NCI-H2029 (cell line): ENCODE measurements around the gene ANO10.
"Not testable (repeated sequence)": the region's sequence is repeated elsewhere in the genome, so short reads cannot be mapped to it uniquely, and the experiment has no call there.

Source experiments
- DNase-seq: peaks from one replicate; lab custom pipeline; 2025; lab: John Stamatoyannopoulos, UW

The ANO10 gene

GRCh38 chr3:43372007-43372740 is 249.6 kb downstream of the ANO10 start:
- DNase-seq: no peak

- no peak for DNase-seq
Observed at GRCh38 chr3:43371494-43371893, 250.3 kb downstream of the ANO10 start.

- DNase-seq: no peak
Observed at GRCh38 chr3:43370293-43370980, 251.4 kb downstream of the ANO10 start.

GRCh38 chr3:43369404-43370292 is 252.2 kb downstream of the ANO10 start:
- no peak for DNase-seq

GRCh38 chr3:43366885-43367284 is 254.9 kb downstream of the ANO10 start:
- DNase-seq: no peak

GRCh38 chr3:43366481-43366880 is 255.3 kb downstream of the ANO10 start:
- no peak for DNase-seq

- DNase-seq: no peak
Observed at GRCh38 chr3:43365601-43366305, 256.1 kb downstream of the ANO10 start.

- no peak for DNase-seq
Observed at GRCh38 chr3:43364926-43365325, 256.9 kb downstream of the ANO10 start.

- no peak for DNase-seq
Observed at GRCh38 chr3:43364494-43364893, 257.3 kb downstream of the ANO10 start.

GRCh38 chr3:43363621-43364266 is 258.1 kb downstream of the ANO10 start:
- no peak for DNase-seq

GRCh38 chr3:43362961-43363360 is 258.9 kb downstream of the ANO10 start:
- DNase-seq: no peak

- no peak for DNase-seq
Observed at GRCh38 chr3:43362183-43362582, 259.6 kb downstream of the ANO10 start.

GRCh38 chr3:43361077-43361476 is 260.7 kb downstream of the ANO10 start:
- no peak for DNase-seq

- not testable (repeated sequence) for DNase-seq
Observed at GRCh38 chr3:43356033-43356432, 265.8 kb downstream of the ANO10 start.

- DNase-seq: no peak
Observed at GRCh38 chr3:43353923-43354670, 267.7 kb downstream of the ANO10 start.

GRCh38 chr3:43353393-43353792 is 268.4 kb downstream of the ANO10 start:
- no peak for DNase-seq

GRCh38 chr3:43349716-43350115 is 272.1 kb downstream of the ANO10 start:
- DNase-seq: no peak

GRCh38 chr3:43348852-43349574 is 272.8 kb downstream of the ANO10 start:
- no peak for DNase-seq

- no peak for DNase-seq
Observed at GRCh38 chr3:43348350-43348749, 273.5 kb downstream of the ANO10 start.

- no peak for DNase-seq
Observed at GRCh38 chr3:43347774-43348173, 274.0 kb downstream of the ANO10 start.
